Stimulated activated CD4-positive, alpha-beta T cell treated with anti-CD3 and anti-CD28 coated beads, TNF-alpha, amount 100 ng/mL, for 1 hour (primary cell): ENCODE data around the gene HEY2.
"Not testable (repeated sequence)": the region's sequence is repeated elsewhere in the genome, so short reads cannot be mapped to it uniquely, and the experiment has no call there.

ENCODE experiments used
- DNase-seq, 3 donors: peaks; one replicate each; pipeline ENCODE4 v3.0.0-alpha.2; 2020; ENCODE audit warnings: low read depth in 3 of 3, low spot score in 1 of 3

Gene HEY2

GRCh38 chr6:125749173-125749864, at the start of gene HEY2:
Gene HEY2 (plus strand): TSS chr6:125749632. CDS start chr6:125749777, 145 bp downstream.
- peak; percentile 47 to 71 (median 67) for DNase-seq

DNA sequence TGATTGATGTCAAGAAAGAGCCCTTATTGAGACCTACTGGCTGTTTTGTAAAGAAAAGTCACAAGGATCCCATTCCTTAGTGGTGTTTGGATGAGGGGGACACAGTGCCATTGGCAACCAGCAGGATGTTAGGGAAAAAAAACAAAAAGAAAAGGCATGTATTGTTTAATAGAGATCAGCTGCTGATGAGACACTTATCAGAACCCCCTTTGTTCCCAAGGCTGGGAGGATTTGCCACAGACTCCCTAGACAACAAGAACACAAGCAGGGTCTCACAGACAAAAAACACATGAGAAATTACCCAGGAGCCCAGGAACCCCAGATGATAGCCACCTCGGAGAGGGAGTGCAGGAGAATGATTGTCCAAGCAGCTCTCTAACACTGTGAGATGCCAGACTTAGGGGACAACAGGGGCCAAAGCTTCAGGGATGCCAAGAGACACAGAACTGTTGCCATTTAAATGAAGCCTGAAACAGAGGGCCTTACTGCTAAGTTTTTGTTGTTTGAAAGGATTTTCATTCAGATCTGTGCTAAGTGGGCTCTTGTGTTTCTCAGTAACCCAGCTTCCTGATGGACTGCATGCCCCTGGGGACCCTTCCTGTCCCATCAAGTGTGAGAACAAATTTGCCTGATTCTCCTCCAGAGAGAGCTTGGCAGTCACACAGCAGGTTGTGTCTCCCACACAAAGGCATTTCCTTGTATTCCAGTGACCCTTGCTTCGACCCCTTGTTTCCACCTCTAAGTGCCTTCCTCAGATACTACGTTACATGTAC, 48.7 kb upstream of the HEY2 start:
- no peak for DNase-seq

GRCh38 chr6:125701354-125701668, 48.1 kb upstream of the HEY2 start:
- no peak for DNase-seq

DNA sequence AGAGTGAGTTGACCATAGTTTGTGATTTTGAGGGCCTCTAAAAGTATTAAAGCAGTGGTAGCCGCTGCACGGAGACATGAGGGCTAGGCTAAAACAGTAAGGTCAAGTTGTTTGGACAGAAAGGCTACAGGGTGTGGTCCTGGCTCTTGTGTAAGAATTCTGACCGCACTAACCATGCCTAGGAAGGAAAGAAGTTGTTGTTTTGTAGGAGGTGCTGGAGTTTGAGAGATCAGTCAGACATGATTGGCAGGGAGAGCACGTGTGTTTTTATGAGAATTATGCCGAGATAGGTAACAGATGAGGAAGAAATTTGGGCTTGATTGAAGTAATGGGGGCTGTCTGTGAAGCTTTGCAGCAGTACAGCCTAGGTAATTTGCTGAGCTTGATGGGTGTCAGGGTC, 45.5 kb upstream of the HEY2 start:
- DNase-seq = not testable (repeated sequence)

- no peak for DNase-seq
These were observed 41.7 kb upstream of the HEY2 start for GRCh38 chr6:125707615-125708243.

DNA sequence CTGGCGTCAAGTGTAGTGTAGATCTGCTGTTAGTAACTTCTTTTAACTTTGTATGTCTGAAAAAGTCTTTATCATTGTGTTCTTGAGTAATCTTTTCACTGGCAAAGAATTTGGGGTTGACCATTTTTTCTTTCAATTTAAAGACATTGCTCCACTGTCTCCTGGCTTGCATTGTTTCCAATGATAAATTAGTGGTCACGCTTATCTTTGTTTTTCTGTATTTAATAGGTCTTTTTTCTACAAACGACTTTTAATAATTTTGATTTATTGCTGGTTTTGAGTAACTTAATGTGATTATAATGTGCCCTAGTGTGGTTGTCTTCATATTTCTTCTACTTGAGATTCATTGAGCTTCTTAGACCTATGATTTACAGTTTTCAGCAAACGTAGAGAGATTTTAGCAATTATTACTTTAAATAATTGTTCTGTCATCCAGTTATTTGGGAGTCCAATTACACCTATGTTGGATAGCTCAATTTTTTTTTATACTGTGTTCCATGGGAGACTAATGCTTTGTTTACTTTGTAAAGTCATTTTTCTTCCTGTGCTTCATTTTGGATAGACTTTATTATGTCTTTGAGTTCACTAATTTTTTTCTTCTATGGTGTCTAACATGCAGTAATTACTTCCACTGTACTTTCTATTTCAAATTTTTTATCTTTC, 38.3 kb upstream of the HEY2 start:
- no peak for DNase-seq

- DNase-seq = no peak
These were observed 34.9 kb upstream of the HEY2 start for GRCh38 chr6:125714441-125715090.

- no peak for DNase-seq
These were observed 32.2 kb upstream of the HEY2 start for GRCh38 chr6:125717120-125717731.

DNA sequence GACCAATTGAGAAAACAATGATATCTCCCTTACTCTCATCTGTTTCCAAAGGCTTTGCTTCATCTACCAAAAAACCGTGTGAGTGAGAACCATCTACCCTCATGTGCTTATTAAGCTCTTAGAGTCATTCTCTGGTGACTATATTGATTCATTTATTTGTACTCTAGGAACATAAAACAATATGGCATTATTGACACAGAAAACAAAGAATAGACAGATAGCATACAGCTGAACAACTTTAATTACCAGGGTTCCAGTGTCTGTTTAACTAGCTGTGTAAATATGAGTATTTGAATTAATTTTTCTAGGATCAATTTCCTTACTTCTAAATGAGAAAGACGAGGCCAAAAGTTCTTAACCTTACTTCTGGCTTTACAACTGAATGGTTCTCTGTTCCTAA, 31.3 kb upstream of the HEY2 start:
- DNase-seq = no peak

GRCh38 chr6:125722886-125723285, 26.5 kb upstream of the HEY2 start:
- no peak for DNase-seq

DNA sequence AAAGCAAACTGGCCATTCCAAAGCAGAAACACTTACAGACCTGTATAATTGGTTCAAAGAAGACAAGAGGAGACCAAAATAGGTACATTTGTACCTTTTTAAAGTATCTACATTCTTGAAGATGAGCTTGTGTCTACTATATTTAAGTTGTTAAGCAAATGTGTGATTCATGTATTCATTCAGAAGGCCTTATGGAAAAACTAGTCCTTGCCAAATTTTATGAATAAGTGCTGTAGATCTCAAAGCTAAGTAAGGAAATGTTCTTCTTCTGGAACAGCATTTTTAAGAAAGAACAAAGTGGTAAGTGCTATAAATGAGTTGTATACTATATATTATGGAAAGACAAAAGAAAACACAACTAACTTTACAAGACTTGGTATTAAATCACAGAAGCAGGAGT, 22.2 kb upstream of the HEY2 start:
- no peak for DNase-seq

DNA sequence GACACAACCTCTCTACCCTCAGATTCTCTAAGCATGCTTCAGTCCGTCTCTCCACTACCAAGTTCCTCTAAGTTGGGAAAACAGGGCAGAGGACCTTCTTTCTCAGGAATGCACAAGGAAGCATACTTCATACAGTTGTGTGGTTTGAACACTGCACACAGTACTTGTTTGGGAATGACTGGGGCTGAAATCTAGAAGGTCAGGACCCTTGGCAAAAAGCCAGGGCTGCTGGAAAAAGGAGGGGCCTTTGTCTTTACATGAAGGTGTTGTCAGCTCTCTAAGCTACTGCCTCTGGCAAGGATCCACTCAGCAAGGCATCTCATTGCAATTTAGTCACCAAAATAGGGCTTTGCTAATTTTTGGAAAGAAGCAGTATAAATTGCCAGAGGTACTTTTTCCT, 20.7 kb upstream of the HEY2 start:
- DNase-seq = no peak

- no peak for DNase-seq
These were observed 19.4 kb upstream of the HEY2 start for GRCh38 chr6:125729983-125730382.

DNA sequence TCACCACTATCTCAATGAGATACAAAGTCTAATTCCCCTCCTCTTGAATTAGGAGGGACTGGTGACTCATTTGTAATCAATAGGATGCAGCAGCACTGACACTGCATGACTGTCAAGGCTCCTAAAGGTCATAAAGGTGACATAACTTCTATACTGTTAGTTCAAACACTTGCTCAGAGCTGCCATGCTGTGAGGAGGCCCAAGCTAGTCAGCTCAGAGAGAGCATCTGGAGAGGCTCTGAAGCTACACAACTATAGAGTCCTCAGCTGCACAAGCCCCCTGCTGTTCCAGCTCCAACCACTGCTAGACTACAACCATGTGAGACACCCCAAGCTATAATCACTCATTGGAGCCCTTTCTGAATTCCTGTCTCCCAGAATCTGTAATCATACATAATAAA, 17.0 kb upstream of the HEY2 start:
- no peak for DNase-seq

DNA sequence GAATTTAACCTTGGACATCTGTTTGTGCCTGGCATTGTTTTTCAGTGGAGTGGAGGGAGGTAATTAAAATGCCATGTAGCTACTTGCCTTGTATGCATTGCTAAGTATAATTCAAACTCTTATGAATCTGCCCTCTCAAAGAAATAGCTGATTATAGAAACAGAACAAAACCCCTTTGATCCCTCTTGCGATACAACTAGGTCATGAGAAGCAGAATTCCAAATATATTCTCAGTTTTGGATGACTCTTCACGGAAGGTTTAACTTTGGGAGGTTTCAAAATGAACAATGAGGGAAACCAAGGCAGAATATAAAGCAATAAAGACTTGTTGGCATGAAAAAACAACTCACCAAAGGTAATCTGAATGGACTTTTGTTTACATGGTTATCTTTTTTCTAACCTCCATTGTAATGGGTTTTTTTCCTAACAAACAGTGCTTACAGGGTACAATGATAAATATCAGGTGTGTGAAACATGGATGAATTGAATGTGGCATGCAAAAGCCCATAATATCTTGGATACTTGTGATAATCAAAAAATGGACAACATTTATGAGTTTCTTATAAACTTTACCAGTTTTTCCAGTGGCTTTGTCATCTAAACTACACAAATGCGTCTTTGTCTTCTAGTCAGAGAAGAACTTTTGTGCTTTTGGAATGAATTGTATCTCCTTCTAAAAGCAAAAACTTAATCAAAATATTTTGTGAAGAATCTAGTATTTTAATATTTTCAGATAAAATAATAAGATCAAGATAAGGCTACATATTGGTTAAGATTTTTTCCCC, 15.7 kb upstream of the HEY2 start:
- no peak for DNase-seq

GRCh38 chr6:125738276-125738675, 11.2 kb upstream of the HEY2 start:
- no peak for DNase-seq

- no peak for DNase-seq
These were observed 10.1 kb upstream of the HEY2 start for GRCh38 chr6:125739364-125739763.

DNA sequence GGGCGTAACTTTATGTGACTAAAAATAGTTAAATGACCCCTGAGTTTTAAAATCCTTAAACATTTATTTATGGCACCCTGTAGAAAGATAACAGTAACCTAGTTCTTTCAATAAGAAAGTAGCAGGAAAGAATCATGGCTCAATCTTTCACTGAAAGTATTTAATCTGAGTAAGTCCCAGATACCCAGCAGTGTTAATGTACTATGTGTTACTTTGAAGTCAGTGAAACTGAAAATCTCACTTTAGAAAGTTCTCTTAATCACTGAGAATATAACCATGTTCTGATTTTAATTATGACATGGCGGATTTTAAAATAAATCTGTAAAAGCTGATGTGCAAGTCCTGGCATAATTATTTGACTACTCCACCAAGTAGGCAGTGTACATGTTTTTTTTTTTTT, 8.1 kb upstream of the HEY2 start:
- no peak for DNase-seq

- no peak for DNase-seq
These were observed 7.4 kb upstream of the HEY2 start for GRCh38 chr6:125742024-125742423.

DNA sequence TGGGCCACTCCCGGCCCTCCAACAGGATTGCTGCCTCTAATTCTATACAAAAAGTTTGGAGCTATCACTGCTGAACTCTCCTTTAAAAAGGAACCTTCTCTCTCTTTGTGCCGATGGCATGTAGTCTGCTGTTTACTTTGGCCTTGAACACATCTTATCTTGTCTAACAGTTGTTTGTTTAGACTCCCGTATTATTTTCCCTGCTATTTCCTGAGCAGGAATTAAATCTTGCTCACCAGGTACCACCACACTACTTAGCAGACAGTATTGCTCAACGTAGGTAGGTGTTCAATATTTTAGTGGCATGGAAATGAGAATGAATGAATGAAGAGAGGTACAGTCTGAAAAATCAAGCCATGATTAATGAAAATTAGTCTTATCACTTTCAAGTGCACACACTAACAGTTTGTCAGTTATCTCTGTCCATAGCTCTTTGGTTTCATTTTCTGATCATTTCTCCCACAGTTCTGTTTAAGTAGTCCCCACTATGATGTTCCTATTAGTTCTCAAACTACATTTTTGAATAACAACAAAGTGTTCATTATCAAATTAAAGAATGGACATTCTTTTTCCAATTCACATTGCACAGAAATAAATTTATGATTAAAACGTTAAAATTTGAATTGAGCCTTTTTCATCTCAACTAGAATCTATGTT, 6.8 kb upstream of the HEY2 start:
- DNase-seq = no peak
